ENCODE measurements around the gene AGTRAP. TPM values are rescaled to one million over a fixed set of nuclear protein-coding genes. Genes with fewer than 3 reads are reported as not detected.

AGTRAP gene
- total and polyA plus RNA-seq, 9 of the 15 experiments (the other 6 are each of a cell fraction or from before 2014, with no cell fraction given) = 26.8 to 105 (median 57.5) TPM

GRCh38 chr1:11761988-11762406 is 26.1 kb downstream of the AGTRAP start, which contains the start of gene C1orf167 (continued):
- TF ChIP-seq ATF1 (CRISPR knock-in tag; IDR thresholded peaks at IDR 0.05) (no peak), ATF1 (tag; IDR thresholded peaks at IDR 0.05) (peak; percentile 32; the same call in 1 of the 2 replicates), GABPB1 (CRISPR knock-in tag; IDR thresholded peaks at IDR 0.05) (0 out of 2 replicates have a peak, but pooled peaks have one; percentile 19), ILF3 (IDR thresholded peaks at IDR 0.05; ENCODE audit: borderline replicate concordance) (no peak), FUS (optimal IDR thresholded peaks at IDR 0.05; ENCODE audit: low read depth, low read length) (no peak), MAX (CRISPR knock-in tag; IDR thresholded peaks at IDR 0.05) (peak; percentile 93), RAD51 (IDR thresholded peaks at IDR 0.05; ENCODE audit: borderline replicate concordance, low read depth) (peak; percentile 37; the same call in 1 of the 2 replicates), FOXM1 (IDR thresholded peaks at IDR 0.05; ENCODE audit: low read depth) (no peak), FOXM1 (CRISPR knock-in tag; IDR thresholded peaks at IDR 0.05; ENCODE audit: low read depth) (0 out of 2 replicates have a peak, but pooled peaks have one; percentile 62), MGA (IDR thresholded peaks at IDR 0.05) (peak; percentile 88), BHLHE40 (IDR thresholded peaks at IDR 0.05; ENCODE audit: low read length) (peak; percentile 78), MNT (conservative IDR thresholded peaks at IDR 0.05) (peak in 1 of 2 experiments; percentile 74; a peak in 3 of 4 replicates), RBBP5 (IDR thresholded peaks at IDR 0.05; ENCODE audit: borderline replicate concordance, insufficient read depth, low read length, poor library complexity, severe bottlenecking) (peak; percentile 24)
- TF ChIP-seq, protein P1, sequence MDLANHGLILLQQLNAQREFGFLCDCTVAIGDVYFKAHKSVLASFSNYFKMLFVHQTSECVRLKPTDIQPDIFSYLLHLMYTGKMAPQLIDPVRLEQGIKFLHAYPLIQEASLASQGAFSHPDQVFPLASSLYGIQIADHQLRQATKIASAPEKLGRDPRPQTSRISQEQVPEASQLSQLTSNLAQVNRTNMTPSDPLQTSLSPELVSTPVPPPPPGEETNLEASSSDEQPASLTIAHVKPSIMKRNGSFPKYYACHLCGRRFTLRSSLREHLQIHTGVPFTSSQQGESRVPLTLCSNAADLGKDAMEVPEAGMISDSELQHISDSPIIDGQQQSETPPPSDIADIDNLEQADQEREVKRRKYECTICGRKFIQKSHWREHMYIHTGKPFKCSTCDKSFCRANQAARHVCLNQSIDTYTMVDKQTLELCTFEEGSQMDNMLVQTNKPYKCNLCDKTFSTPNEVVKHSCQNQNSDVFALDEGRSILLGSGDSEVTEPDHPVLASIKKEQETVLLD (IDR thresholded peaks at IDR 0.05) = no peak
